GM19467 (cell line): Measurements from ENCODE around the gene COTL1.

Experiments used
- ATAC-seq: cut with Tn5 transposase; IDR thresholded peaks from one replicate; pipeline ENCODE4 v1.9.1; 2021; ENCODE audit warnings: mild to moderate bottlenecking, moderate library complexity; ENCODE audit not compliant: unreplicated experiment

The COTL1 gene

GRCh38 chr16:84614968-84615813, 2.7 kb downstream of the COTL1 start:
- ATAC-seq = no peak

GRCh38 chr16:84614623-84614967, 3.3 kb downstream of the COTL1 start:
- no peak for ATAC-seq

GRCh38 chr16:84614073-84614459, 3.8 kb downstream of the COTL1 start:
- ATAC-seq = no peak

- ATAC-seq = no peak
Observed at GRCh38 chr16:84613408-84614072, 4.3 kb downstream of the COTL1 start.

- ATAC-seq = no peak
Observed at GRCh38 chr16:84612686-84613085, 5.2 kb downstream of the COTL1 start.

GRCh38 chr16:84611041-84611440, 6.8 kb downstream of the COTL1 start:
- no peak for ATAC-seq

- no peak for ATAC-seq
Observed at GRCh38 chr16:84610376-84610775, 7.5 kb downstream of the COTL1 start.

GRCh38 chr16:84609563-84610177, 8.2 kb downstream of the COTL1 start:
- no peak for ATAC-seq

GRCh38 chr16:84608282-84608681, 9.6 kb downstream of the COTL1 start:
- no peak for ATAC-seq

GRCh38 chr16:84607694-84608093, 10.2 kb downstream of the COTL1 start:
- ATAC-seq = peak; percentile 48

GRCh38 chr16:84607061-84607460, 10.8 kb downstream of the COTL1 start:
- no peak for ATAC-seq

- ATAC-seq = no peak
Observed at GRCh38 chr16:84606081-84606875, 11.6 kb downstream of the COTL1 start.

- ATAC-seq = no peak
Observed at GRCh38 chr16:84605339-84605848, 12.5 kb downstream of the COTL1 start.

GRCh38 chr16:84604477-84605013, 13.3 kb downstream of the COTL1 start:
- ATAC-seq = no peak

- ATAC-seq = no peak
Observed at GRCh38 chr16:84603940-84604339, 13.9 kb downstream of the COTL1 start.

GRCh38 chr16:84603140-84603816, 14.6 kb downstream of the COTL1 start:
- no peak for ATAC-seq

- peak; percentile 63 for ATAC-seq
Observed at GRCh38 chr16:84600343-84601229, 17.3 kb downstream of the COTL1 start.

GRCh38 chr16:84599521-84600202, 18.2 kb downstream of the COTL1 start:
- peak; percentile 32 for ATAC-seq

- ATAC-seq = no peak
Observed at GRCh38 chr16:84598360-84598759, 19.5 kb downstream of the COTL1 start.
